HG03439 (cell line): Measurements from ENCODE around the gene PDYN.
"Not testable (repeated sequence)": the region's sequence is repeated elsewhere in the genome, so short reads cannot be mapped to it uniquely, and the experiment has no call there.

Experiments
- ATAC-seq: cut with Tn5 transposase; IDR thresholded peaks from one replicate; pipeline ENCODE4 v1.9.1; 2021; ENCODE audit warnings: mild to moderate bottlenecking, moderate library complexity; ENCODE audit not compliant: unreplicated experiment

The PDYN gene

DNA sequence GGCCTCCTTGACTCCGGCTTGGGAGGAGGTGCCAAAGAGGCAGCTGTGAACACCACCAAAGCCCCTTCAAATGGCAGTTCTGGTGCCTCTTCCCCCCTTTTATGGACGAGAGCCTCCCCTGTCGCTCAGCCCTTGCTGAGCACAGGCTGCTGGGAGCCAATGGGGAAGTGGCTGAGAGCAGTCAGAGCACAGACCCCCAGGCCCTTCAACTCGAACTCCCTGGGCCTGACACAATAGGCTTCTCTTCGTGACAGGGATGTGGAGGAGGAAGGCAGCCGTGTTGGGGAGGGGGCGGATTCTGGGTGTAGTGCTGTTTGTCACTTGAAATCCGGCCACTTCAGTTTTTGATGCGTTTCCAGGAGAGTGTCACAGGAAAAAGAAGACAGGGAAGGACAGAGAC lies at the start of gene PDYN:
Gene PDYN (minus strand): TSS at position 73 of the 400 bp plus-strand sequence. CDS start 10,974 bp downstream, outside the sequence.
- ATAC-seq, result no peak

DNA sequence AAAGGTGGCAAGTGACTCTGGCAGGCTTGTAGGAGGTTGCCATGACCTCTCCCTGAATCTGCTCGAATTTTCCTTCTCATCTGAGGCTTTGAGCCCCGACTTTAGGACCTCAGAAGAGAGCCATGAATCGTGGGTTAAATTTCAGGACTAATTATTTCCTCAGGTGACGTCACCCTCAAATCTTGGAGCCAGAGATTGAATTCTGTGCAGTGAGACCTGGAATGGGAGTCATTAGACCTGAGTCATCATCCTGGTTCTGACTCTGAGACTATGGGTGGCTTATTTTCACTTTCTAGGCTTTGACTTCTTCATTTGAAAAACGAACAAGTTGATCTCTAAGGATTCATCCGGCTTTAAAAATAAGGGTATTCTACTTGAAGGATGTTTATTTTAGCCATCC lies 48.5 kb upstream of the PDYN start:
- ATAC-seq, result no peak

DNA sequence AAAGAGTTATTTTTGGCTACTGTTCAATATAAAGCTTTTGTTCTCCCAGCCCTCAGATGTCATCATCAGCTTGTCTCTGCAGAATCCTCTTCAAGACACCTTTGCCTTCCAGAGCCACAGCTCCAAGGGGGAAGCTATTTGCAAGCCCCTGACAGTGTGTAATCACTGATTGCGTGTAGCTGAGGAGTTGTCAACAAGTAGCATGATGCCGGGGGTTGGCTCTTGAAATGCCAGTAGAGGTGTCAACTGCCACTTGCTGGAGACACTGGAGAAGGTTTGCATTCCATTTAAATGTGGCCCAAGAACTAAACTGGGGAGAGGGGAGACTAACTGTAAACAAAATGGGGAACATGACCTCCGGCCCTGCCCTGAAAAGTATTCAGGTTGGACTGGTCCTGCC lies 44.3 kb upstream of the PDYN start:
- ATAC-seq, result no peak

DNA sequence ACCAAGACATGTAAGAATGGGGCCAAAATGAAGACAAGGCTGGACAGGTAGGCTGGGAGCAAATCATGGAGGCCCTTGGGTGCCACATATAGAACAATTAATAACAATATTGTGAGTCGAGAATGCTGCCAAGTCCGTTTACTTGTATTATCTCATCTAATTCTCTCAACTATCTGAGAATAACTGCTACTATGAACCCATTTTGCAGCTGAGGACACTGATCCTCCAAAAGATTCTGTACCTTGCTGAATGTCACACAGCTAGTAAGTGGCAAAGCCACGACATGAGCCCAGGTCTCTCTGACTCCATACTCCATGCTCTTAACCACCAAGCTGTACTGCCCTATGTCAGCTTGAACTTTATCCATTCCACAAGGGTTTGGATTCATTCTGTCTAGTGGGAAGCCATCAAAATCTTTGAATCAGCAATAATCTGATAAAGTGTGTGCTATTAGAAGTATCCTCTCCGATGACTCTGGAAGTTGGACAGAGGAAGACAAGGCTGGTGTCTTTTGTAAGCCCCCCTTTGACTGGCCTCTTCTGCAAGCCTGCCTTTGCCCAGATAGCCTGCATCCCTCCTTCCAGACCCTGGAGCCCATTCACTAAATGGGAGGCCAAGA lies 43.5 kb upstream of the PDYN start:
- ATAC-seq, result no peak

DNA sequence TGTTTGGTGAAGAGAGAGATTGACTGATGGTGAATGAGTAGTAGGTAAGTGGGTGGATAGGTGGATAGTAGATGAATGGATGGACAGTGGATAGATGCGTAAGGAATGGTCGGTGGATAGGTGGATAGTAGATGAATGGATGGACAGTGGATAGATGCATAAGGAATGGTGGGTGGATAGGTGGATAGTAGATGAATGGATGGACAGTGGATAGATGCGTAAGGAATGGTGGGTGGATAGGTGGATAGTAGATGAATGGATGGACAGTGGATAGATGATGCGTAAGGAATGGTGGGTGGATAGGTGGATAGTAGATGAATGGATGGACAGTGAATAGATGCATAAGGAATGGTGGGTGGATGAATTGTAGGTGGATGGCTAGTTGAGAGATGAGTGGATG lies 42.5 kb upstream of the PDYN start:
- not testable (repeated sequence) for ATAC-seq

DNA sequence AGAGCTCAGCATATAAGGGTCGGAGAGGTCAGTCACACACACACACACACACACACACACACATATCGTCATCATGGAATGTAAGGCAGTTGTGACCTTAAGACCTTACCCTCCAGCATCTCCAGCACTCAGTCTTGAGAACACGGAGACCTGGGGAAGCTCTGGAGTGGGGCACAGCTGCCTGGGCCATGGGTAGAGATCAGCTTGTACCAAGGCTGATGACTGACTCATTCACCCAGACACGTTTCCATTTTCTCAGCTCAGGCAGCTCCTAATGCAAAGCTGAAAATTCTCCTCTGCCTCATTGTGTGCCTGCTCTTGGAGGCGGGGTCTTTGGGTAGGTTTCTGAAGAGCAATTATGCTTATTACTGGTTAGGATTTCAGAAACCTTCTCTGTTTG lies 38.3 kb upstream of the PDYN start:
- ATAC-seq, result no peak

DNA sequence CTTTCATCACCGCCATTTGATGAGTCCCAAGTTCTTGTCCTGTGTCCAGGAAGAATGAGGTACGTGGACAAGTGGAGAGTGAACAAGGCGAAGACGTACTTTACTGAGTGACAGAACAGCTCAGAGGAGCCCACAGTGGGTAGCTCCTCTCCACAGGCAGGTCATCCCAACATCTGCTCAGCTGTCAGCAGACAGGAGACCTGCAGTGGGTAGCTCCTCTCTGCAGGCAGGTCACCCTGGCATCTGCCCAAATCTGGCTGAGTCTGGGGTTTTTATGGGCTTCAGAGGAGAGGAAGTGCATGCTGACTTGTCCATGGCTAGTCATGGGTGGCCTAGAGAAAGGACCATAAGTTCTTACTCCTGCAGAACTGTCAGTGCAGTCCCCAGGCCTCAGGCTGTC lies 32.7 kb upstream of the PDYN start:
- ATAC-seq, result no peak

DNA sequence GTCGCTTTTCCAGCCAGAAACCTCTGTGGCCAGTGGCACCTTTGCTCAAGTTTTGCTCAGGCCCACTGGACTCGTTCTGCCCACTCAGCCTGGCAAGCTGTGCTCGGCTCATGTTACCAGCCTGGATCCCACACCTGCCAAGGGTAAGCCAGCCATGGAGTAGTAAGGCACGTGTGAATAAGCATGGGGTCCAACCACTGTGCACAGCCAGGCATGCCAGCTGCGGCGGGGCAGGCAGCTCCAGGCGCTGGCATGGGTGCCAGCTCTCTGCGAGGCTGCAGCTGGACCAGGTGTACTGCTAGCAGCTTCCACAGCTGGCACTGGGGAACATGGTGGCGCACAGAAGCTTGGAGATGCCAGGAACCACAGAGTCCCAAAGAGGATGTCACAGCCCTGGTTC lies 32.1 kb upstream of the PDYN start:
- no peak for ATAC-seq

DNA sequence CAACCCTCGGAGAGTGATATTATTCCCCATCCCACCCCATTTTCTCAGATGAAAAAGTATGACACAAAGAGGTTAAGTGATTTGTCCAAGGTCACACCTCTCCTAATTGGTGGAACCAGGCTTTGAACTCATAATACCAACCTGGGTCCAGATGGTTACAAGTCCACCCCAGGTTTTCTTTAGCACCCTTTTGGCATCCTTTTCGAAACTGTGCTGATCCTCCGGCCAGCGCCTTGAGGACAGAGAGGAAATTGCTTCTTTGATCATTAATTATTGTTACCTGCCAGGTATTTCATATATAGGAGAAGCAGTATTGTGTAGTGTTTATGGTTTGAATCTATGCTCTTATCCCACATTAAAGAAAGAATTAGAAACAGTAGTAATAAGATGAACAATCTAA lies 29.3 kb upstream of the PDYN start:
- ATAC-seq, result no peak

DNA sequence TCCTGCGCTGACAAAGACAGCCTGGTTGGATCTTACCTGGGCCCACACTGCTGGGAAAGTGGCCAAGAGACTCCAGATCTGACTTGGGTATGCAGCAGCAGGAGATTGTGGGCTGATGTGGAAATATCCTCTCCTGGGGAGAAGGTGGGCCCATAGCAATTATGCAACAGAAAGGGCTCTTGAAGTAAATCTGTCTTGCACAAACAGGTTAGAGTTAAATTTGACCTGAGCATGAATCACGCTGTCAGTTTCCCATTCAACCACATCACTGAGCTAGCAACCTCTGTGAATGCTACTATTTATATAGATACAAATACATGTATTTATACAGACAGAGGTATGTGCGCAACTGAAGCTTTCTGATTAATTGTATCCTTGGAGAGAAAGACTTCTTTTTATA lies 28.3 kb upstream of the PDYN start:
- ATAC-seq, result no peak

DNA sequence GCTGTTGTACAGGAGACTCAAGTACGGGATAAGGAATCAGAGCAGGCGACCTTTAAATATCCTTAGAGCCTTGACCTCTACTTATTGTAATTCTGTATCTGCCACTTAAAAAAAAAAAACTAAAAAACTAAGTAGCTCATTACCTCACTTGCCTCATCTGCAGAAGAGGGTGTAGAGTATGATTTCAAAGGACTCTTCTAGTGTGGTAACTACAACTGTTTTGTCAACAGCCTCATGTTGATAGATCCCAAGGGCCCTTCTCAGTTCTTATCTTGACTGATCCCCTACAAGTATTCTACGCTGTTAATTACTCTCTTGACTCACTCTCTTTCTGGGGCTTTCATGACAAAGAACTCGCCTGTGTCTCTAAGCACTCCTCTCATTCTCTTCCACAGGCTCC lies 16.7 kb upstream of the PDYN start:
- ATAC-seq, result no peak

DNA sequence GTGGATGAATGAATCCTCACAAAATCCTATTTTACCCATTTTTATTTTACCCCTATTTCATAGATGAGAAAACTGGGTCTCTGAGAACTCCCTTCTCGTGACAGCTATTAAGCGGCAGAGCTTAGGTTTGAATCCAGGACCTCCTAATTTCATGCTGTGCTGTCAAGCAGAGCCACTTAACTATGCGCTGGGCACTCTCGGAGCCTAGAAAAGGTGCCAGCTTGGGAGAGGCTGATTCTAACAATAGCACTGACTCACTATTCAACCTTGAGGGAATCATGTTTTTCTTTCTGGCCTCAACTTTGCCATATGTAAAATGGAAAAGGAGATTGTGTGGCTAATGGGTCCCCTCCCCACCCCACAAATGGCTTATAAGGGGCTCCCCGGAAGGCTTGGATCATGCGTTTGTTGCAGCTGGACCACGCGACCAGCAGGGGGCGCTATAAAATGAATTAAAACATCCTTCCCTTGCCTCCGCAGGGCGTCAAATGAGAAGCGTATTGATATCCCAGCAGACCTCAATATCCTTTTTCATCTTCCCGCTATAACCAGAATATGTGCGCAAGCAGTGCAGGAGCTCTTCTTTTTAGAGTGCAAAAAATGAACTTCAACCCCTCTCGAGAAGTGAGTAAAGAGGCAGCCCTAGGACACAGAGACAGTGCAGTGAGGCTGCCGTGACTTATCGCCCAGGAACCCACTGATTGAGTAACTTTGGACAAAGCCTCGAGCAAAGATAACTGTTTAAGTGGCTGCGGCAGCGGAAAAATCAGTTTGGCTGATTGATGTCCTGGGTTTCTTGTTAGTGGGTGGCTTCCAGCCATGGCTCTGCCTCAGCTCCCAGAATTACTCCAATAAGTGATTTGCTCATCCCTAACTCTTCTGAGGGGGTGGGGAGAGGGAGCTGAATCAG lies 12.8 kb upstream of the PDYN start:
- ATAC-seq, result no peak

DNA sequence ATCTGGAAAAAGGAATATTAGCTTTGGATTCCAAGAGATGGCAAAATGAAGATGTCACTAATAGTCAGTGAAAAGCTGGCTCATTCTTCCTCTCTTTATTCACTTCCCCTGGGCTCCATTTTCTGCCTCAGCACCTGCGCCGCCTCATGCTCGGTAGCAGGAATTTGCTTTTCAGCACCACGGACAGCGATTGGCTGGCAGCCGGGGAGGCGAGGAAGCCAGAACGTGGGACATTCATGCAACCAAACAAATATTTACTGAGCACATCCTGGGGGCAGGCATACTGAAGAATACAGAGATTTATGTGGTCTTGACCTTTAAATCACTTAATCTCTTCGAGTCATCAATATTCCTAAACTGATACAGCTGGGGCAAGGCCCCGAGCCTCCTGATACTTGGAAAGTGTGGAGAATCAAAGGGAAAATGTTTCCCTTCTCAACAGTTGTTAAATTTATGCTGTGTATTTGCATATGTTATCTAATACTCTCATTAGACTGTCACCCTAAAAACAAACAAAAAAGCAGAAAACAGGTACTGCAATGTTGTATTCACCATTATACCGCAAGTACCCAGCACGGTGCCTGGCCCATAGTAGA lies 12.1 kb upstream of the PDYN start:
- ATAC-seq, result no peak

DNA sequence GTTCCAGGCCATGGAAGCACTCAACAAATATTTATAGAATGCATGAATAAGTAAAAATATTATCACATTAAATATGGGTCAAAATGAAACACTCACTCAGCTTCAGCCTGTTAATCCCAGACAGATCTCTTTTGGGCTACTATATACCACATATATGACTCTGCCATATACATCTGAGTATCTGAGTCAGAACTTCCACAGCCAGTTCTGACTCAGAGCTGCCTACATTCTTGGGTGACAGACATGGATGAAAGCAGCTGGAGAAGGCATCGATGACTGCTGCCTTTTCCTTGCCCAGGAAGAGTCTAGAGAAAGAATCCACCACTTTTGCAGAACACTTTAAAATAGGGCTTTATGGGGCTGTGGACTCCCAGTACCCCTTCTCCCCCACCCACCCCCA lies 11.5 kb upstream of the PDYN start:
- ATAC-seq, result no peak

DNA sequence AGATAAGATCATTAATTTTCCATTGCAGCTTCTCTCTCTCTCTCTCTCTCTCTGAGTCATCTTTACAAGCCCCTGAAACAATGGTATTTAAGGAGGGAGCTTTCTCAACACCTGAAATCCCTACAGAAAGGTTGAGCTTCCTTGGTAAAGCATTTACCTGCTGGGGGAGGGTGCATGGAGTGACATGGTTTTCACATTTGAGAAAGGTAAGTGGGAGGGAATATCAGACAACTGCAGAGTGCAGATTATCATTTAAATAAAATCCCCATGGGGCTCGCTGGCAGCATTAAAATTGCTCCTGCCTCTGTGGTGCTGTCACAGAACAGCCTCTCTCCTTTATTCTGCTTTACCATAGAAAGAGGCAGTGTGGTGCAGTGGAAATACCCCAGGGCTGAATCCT lies 10.3 kb upstream of the PDYN start:
- ATAC-seq, result no peak

DNA sequence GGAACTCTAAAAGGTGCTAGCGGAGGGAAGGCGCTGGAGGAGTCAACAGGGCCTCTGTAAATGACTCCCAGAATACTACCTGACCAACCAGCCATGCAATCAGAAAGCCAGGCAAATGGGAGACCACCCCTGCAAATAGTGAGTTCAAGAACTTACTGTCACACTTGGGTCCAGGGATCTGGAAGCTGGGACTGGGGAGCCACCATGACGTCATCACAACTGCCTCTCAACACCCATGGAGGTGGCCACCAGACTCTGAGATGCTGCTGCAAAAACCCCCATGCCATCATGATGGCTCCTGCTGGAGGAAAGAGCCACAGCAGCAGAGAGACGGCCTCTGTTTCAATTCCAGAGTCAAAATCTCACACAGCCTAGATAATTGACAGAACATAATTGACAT lies 8.5 kb upstream of the PDYN start:
- ATAC-seq, result no peak

DNA sequence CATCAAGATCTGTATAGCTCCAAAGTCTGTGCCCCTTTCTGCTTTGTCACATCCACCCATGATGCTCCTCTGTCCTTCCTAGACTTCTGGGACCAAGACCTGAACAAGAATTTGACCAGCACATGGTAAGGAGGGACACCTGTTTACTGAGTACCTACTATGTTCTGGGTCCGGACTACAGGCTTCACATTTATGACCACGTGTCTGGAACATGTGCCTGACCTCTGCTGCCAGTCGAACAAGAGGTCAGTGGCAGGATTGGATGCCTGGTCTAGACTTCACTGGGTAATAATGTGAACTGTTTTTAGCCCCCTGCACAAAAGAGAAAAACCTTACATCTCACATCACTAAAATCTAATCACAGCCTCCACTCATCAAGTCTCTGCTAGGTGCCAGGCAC lies 7.3 kb upstream of the PDYN start:
- no peak for ATAC-seq

DNA sequence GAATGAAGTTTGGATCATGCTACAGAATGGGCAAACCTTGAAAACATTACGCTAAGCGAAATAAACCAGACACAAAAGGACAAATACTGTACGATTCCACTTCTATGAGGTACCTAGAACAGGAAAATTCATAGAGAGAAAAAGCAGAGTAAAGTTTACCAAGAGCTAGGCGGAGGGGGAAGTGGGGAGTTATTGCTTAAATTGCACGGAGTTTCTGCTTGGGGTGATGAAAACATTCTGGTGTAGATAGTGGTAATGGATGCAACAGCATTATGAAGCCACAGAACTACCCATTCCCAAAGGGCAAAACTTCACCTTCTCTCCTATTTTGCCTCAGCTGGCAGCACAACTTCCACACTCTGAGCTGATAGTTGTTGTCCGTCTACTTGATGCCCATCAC lies 6.4 kb upstream of the PDYN start:
- no peak for ATAC-seq

DNA sequence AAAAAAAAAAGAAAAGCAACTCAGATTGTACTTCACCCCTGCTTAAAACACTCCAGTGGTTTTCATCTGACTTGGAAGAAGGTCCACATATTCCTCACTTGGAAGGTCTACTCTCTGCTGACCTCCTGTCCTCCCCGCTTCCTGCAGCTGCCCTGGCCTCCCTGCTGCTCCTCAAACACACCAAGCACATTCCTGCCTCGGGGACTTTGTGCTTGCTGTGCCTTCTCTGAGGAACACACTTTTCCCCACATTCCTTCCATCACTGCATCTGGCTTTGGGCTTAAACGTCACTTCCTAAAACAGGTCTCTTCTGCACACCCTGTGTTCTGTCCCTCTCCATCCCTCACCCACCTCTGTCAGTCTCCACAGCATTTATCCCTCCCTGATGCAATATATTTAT lies 4.9 kb upstream of the PDYN start:
- ATAC-seq, result no peak

DNA sequence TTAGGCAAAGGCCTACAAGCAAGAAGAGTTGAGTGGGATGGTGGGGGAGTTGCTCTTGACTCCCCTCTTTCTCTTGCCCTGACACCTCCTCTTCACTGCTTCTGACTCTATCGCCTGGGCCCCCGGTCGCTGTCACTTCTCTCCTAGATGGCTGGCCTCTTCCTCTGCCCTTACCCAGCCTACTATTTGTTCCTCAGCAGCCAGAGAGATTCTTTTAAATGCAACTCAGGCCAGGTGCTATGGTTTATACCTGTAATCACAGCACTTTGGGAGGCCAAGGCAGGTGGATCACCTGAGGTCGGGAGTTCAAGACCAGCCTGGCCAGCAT lies 4.3 kb upstream of the PDYN start:
- no peak for ATAC-seq

DNA sequence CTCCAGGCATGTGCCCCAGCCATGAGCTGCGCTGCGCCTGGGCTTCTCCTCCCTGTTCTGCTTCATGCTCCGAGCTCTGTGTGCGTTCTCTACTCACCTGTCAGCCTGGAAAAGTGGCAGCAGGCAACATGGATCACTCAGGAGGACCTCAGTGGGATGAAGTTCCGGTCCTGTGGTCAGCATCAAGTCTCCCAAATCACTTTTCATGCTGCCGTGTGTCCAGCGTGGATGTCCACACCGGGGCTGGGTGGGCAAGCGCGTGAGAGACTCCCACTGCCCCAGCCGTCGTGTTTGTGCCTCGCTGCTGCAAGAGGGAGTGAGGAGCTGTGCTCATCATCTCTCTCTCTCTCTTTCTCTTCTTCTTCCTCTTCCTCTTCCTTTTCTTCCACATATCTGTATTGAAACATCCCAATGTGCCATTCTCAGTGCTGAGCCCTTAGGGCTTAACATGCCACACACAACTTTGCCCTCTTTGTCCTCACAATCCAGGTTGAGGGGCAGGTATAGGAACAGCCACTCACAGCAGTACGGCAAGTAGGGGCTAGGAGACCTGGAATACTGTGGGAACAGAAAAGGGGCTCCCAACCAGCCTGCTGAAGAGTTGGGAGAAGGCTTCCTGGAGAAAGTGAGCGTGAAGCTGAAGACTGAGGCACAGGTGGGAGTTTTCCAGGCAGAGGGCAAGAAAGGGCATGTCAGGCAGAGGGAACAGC lies 3.8 kb upstream of the PDYN start:
- no peak for ATAC-seq
